ENCODE results near the gene NCOA1. TPM values are rescaled to one million over a fixed set of nuclear protein-coding genes. Genes with fewer than 3 reads are reported as not detected.

The NCOA1 gene
- total RNA-seq, 2 experiments from 2014 or later, result 6.1 to 12.1 TPM

- no peaks in the 10 kb centered on the region for H4K20me1 ChIP-seq (ENCODE audit: insufficient read depth, low read length)
- TF ChIP-seq CTCF (conservative IDR thresholded peaks at IDR 0.05; ENCODE audit: low read length), result no peak
- no peak for TF ChIP-seq EZH2phosphoT487 (IDR thresholded peaks at IDR 0.05; ENCODE audit: borderline replicate concordance, low read depth, low read length)
- DNase-seq (ENCODE audit: low spot score), result no peak
- BruUV-seq (replicated peaks), result no TSS peak
- no peak overlapping the region for H3K4me3 ChIP-seq (ENCODE audit: low read depth, low read length, poor library complexity, severe bottlenecking)
- CTCF ChIA-PET (ENCODE audit: unreplicated experiment), result interaction anchor here (0.6 kb wide), 1 partner anchor 47 kb away, joined by 3 read pairs; the partner anchor contains the start of genes CENPO and PTRHD1
- H3K9me3 ChIP-seq (ENCODE audit: low read length), result no peaks in the 10 kb centered on the region
- H3K9me2 ChIP-seq (ENCODE audit: insufficient read depth, low read length), result no peaks in the 10 kb centered on the region
- H2AFZ ChIP-seq (ENCODE audit: low read length), result no peak overlapping the region
- H3K79me2 ChIP-seq (ENCODE audit: insufficient read depth, low read depth, low read length), result no peaks in the 10 kb centered on the region
- no peak overlapping the region for H3K4me2 ChIP-seq (ENCODE audit: low read length)
- intact Hi-C loops (cut with micrococcal nuclease; ENCODE audit: unreplicated experiment), result no loop called here
- H3K36me3 ChIP-seq (ENCODE audit: insufficient read depth, low read length), result no peaks in the 10 kb centered on the region
- H3K27ac ChIP-seq (ENCODE audit: low read depth, low read length, poor library complexity, severe bottlenecking), result no peak overlapping the region
- peaks cover 4% of the 10 kb centered on the region for H3K4me1 ChIP-seq (ENCODE audit: insufficient read depth, low read length, poor library complexity, severe bottlenecking)
- POLR2A ChIA-PET, result no interaction called here
These were observed 254.8 kb downstream of the NCOA1 start for GRCh38 chr2:24745825-24746224.

- Histone ChIP-seq H3K4me2 (ENCODE audit: low read length) (no peak overlapping the region), H3K27ac (ENCODE audit: low read depth, low read length, poor library complexity, severe bottlenecking) (no peak overlapping the region), H3K9me3 (ENCODE audit: low read length) (no peaks in the 10 kb centered on the region), H3K4me1 (ENCODE audit: insufficient read depth, low read length, poor library complexity, severe bottlenecking) (peaks cover 4% of the 10 kb centered on the region), H3K36me3 (ENCODE audit: insufficient read depth, low read length) (no peaks in the 10 kb centered on the region), H3K79me2 (ENCODE audit: insufficient read depth, low read depth, low read length) (no peaks in the 10 kb centered on the region), H3K9me2 (ENCODE audit: insufficient read depth, low read length) (no peaks in the 10 kb centered on the region), H2AFZ (ENCODE audit: low read length) (no peak overlapping the region), H3K4me3 (ENCODE audit: low read depth, low read length, poor library complexity, severe bottlenecking) (no peak overlapping the region), H4K20me1 (ENCODE audit: insufficient read depth, low read length) (no peaks in the 10 kb centered on the region)
- ChIA-PET CTCF (ENCODE audit: unreplicated experiment) (no interaction called here), POLR2A (no interaction called here)
- no TSS peak for BruUV-seq (replicated peaks)
- no peak for DNase-seq (ENCODE audit: low spot score)
- no peak for TF ChIP-seq EZH2phosphoT487 (IDR thresholded peaks at IDR 0.05; ENCODE audit: borderline replicate concordance, low read depth, low read length)
- no peak for TF ChIP-seq CTCF (conservative IDR thresholded peaks at IDR 0.05; ENCODE audit: low read length)
- intact Hi-C loops (cut with micrococcal nuclease; ENCODE audit: unreplicated experiment), result no loop called here
These were observed 256.2 kb downstream of the NCOA1 start for GRCh38 chr2:24747299-24747698.

- CTCF ChIA-PET (ENCODE audit: unreplicated experiment), result no interaction called here
These were observed 258.1 kb downstream of the NCOA1 start for GRCh38 chr2:24749069-24749691.

More at GRCh38 chr2:24749069-24749691, 258.1 kb downstream of the NCOA1 start:
- H3K9me3 ChIP-seq (ENCODE audit: low read length), result no peaks in the 10 kb centered on the region
- intact Hi-C loops (cut with micrococcal nuclease; ENCODE audit: unreplicated experiment), result no loop called here
- no peak overlapping the region for H3K4me3 ChIP-seq (ENCODE audit: low read depth, low read length, poor library complexity, severe bottlenecking)
- no peaks in the 10 kb centered on the region for H3K36me3 ChIP-seq (ENCODE audit: insufficient read depth, low read length)
- BruUV-seq (replicated peaks), result no TSS peak
- no peaks in the 10 kb centered on the region for H4K20me1 ChIP-seq (ENCODE audit: insufficient read depth, low read length)
- H3K4me2 ChIP-seq (ENCODE audit: low read length), result no peak overlapping the region
- no peak for DNase-seq (ENCODE audit: low spot score)
- no peaks in the 10 kb centered on the region for H3K79me2 ChIP-seq (ENCODE audit: insufficient read depth, low read depth, low read length)
- POLR2A ChIA-PET, result no interaction called here
- no peak overlapping the region for H3K27ac ChIP-seq (ENCODE audit: low read depth, low read length, poor library complexity, severe bottlenecking)
- H3K9me2 ChIP-seq (ENCODE audit: insufficient read depth, low read length), result no peaks in the 10 kb centered on the region
- TF ChIP-seq EZH2phosphoT487 (IDR thresholded peaks at IDR 0.05; ENCODE audit: borderline replicate concordance, low read depth, low read length), result no peak
- no peak for TF ChIP-seq CTCF (conservative IDR thresholded peaks at IDR 0.05; ENCODE audit: low read length)
- H3K4me1 ChIP-seq (ENCODE audit: insufficient read depth, low read length, poor library complexity, severe bottlenecking), result peaks cover 4% of the 10 kb centered on the region
- H2AFZ ChIP-seq (ENCODE audit: low read length), result no peak overlapping the region

Data from OCI-LY7 (cell line).